Neural progenitor cell (in vitro differentiated cells): ENCODE data around the gene ARHGAP40.

Source experiments
- CTCF ChIP-seq: fragments of 200-600 bp; sonication (generic); IDR thresholded peaks from 2 replicates; pipeline ENCODE4 v1.5.1; 2017; ENCODE audit warnings: antibody characterized with exemption, mild to moderate bottlenecking
- EZH2 ChIP-seq: fragments of 200-600 bp; sonication (generic); IDR thresholded peaks from 2 replicates; pipeline ENCODE4 v1.6.1; 2017; ENCODE audit warnings: antibody characterized with exemption, mild to moderate bottlenecking, moderate library complexity

DNA sequence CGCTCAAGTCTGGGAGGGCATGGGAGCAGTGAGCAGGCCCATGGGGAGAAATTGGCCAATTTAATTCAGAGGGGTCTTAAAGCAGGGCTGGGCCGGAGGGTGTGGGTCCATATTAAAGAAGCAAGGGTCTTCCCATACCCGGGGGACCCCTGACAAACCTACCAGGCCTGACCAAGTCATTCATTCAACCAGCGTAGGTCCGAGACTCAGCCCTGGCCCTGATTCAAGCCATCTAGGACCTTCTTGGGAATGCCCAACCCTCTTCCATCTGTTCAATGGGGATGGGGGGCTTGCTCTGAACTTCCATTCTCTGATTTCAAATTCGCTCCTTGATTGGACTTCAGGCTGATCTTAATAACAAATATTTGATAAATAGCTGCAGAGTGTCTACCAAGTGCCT, 13.3 kb upstream of the ARHGAP40 start:
- TF ChIP-seq CTCF (no peak), EZH2 (no peak)
